ENCODE measurements around the gene SCN3A. TPM values are rescaled to one million over a fixed set of nuclear protein-coding genes. Genes with fewer than 3 reads are reported as not detected.

The SCN3A gene
- total RNA-seq, 1 donor from 2014 or later, result not detected

DNA sequence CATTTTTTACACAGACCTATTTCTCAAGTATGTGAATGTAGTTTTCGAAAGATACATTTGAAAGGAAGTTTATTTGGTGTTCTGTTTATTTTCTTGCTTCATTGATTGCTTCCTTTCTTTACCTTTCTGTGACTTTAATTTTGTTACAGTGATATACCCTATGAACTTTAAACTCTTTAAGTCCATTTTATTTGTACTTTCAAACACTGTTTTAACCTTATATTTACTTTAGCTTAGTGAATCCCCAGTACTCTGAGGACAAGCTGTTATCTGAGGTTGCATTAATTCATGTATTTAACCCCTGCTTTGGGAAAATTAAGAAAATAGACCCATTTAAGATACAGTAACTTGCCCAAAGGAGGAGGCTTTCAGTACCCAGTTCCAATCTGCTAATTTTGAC, 93.5 kb downstream of the SCN3A start:
- TF ChIP-seq, protein P1, sequence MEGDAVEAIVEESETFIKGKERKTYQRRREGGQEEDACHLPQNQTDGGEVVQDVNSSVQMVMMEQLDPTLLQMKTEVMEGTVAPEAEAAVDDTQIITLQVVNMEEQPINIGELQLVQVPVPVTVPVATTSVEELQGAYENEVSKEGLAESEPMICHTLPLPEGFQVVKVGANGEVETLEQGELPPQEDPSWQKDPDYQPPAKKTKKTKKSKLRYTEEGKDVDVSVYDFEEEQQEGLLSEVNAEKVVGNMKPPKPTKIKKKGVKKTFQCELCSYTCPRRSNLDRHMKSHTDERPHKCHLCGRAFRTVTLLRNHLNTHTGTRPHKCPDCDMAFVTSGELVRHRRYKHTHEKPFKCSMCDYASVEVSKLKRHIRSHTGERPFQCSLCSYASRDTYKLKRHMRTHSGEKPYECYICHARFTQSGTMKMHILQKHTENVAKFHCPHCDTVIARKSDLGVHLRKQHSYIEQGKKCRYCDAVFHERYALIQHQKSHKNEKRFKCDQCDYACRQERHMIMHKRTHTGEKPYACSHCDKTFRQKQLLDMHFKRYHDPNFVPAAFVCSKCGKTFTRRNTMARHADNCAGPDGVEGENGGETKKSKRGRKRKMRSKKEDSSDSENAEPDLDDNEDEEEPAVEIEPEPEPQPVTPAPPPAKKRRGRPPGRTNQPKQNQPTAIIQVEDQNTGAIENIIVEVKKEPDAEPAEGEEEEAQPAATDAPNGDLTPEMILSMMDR (IDR thresholded peaks at IDR 0.05), result no peak
- Mint-ChIP-seq H3K4me3 (ENCODE audit: unreplicated experiment) (no peak overlapping the region), H3K27me3 (ENCODE audit: unreplicated experiment) (peaks cover 19% of the 10 kb centered on the region), H3K36me3 (ENCODE audit: unreplicated experiment) (no peaks in the 10 kb centered on the region), H3K27ac (ENCODE audit: unreplicated experiment) (no peak overlapping the region), H3K9me3 (ENCODE audit: unreplicated experiment) (no peaks in the 10 kb centered on the region), H3K4me1 (ENCODE audit: unreplicated experiment) (peaks cover 10% of the 10 kb centered on the region)
- no peak for DNase-seq (ENCODE audit: extremely low spot score, unreplicated experiment)

DNA sequence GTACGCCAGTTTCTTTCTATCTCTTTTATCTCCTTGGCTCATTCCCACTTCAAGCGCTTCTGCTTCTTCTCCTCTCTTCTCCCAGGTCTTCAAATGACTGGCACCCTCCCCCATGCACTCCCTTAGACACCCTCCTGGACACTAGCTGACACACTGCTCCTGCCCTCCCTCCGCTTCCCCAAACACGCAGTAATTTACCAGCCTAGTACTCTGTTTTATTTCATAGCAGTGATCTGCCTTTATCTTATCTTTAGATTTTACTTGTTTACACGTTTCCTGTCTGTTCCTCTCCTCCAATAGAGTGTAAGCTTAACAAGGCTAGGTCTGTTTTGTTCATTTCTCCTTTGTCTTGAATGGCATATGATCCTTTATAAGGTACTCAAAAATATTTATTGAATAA, 93.9 kb downstream of the SCN3A start:
- TF ChIP-seq, protein P1 (IDR thresholded peaks at IDR 0.05), result no peak

DNA sequence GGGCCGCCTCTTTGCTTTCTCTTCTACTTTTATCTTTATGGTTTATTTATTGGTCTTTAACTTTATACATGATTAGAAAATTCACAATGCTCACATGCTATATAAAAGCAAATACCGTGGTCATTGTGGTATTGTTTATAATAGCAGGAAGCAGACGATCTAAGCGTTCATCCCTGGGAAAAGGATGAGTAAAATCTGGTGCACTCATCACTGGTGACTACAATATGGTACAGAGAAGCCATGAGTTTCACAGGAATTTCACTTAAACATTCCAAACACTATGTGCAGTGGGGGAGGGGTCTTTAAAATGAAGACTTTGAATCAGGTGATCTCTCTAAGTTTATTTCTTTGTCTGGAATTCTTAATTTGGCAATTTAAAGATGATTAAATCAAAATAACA, 97.9 kb downstream of the SCN3A start:
- TF ChIP-seq, protein P1 (IDR thresholded peaks at IDR 0.05), result no peak
- H3K27ac Mint-ChIP-seq (ENCODE audit: unreplicated experiment), result no peak overlapping the region
- H3K4me1 Mint-ChIP-seq (ENCODE audit: unreplicated experiment), result no peaks in the 10 kb centered on the region

More for the DNA sequence above, 93.9 kb downstream of the SCN3A start:
- H3K27ac Mint-ChIP-seq (ENCODE audit: unreplicated experiment), result no peak overlapping the region
- no peak overlapping the region for H3K4me3 Mint-ChIP-seq (ENCODE audit: unreplicated experiment)
- H3K27me3 Mint-ChIP-seq (ENCODE audit: unreplicated experiment), result peaks cover 23% of the 10 kb centered on the region
- H3K36me3 Mint-ChIP-seq (ENCODE audit: unreplicated experiment), result no peaks in the 10 kb centered on the region
- peaks cover 10% of the 10 kb centered on the region for H3K4me1 Mint-ChIP-seq (ENCODE audit: unreplicated experiment)
- no peaks in the 10 kb centered on the region for H3K9me3 Mint-ChIP-seq (ENCODE audit: unreplicated experiment)
- no peak for DNase-seq (ENCODE audit: extremely low spot score, unreplicated experiment)

DNA sequence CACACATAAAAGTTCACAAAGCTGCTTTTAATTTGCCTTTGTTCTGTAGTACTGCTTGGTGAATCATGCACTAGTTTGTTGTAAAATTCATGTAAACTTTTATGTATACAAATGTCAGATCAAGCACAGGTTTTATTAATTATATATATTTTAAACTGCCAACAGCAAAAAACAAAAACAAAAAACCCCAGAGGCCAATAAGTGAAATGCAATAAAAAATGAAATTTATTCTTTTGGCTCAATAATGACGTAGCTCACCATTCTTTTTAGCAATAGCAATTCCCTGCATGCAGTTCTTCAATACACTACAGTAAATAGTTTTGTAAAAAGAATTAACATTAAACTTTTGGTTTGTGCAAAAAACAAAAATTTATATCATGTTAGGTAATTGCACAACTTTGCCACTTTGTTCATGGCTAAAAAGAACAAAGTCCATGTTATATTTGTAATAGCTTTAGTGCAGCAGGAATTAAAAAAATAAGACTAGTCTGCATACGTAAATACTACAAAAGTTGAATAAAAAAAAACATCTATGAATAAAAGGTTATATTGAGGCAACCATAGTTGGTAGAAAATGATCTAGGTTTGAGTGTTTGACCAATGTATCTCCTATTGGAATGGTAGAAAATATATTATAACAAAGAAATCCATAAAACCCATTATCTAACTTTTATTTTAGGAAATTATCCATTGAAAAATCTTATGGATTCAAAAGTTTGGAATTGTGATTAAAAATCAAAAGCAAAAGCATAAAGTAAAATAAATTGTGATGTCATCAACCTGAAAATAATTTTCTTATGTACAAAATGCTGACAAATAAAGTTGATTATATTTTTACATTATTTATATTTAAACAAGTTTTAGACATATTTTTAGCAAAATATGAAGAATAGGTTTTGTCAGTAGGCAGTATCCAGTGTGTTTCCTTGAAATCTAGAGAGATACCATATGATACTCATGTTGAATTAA, 115.6 kb downstream of the SCN3A start:
- H3K27me3 Mint-ChIP-seq (ENCODE audit: unreplicated experiment), result peaks cover 11% of the 10 kb centered on the region

More for the DNA sequence above, 97.9 kb downstream of the SCN3A start:
- H3K4me3 Mint-ChIP-seq (ENCODE audit: unreplicated experiment), result no peak overlapping the region
- peaks cover 23% of the 10 kb centered on the region for H3K27me3 Mint-ChIP-seq (ENCODE audit: unreplicated experiment)
- no peaks in the 10 kb centered on the region for H3K9me3 Mint-ChIP-seq (ENCODE audit: unreplicated experiment)
- no peaks in the 10 kb centered on the region for H3K36me3 Mint-ChIP-seq (ENCODE audit: unreplicated experiment)
- DNase-seq (ENCODE audit: extremely low spot score, unreplicated experiment), result no peak

DNA sequence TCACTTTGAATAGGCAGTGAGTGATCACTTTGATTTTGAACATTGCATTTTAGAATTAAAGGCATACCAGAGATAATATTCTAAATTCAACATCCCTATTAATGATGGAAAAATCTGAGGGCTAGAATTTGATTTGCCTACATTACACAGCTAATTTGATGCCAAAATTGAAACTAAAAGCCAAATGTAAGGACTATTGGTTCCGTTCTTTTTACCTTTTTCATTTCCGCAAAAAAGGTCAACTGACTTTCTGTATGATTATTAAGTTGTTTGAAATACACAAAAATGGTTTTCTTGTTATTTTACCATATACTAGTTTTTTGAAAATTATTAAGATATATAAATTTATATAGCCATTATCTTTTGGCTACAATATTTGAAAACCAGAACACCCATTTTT, 117.5 kb downstream of the SCN3A start:
- Mint-ChIP-seq H3K27me3 (ENCODE audit: unreplicated experiment) (peaks cover 7% of the 10 kb centered on the region), H3K4me3 (ENCODE audit: unreplicated experiment) (no peak overlapping the region), H3K36me3 (ENCODE audit: unreplicated experiment) (no peaks in the 10 kb centered on the region), H3K9me3 (ENCODE audit: unreplicated experiment) (peaks cover 14% of the 10 kb centered on the region), H3K4me1 (ENCODE audit: unreplicated experiment) (no peaks in the 10 kb centered on the region), H3K27ac (ENCODE audit: unreplicated experiment) (no peak overlapping the region)
- no peak for DNase-seq (ENCODE audit: extremely low spot score, unreplicated experiment)
- TF ChIP-seq, protein P1 (IDR thresholded peaks at IDR 0.05), result no peak

More for the DNA sequence above, 115.6 kb downstream of the SCN3A start:
- H3K4me1 Mint-ChIP-seq (ENCODE audit: unreplicated experiment), result no peaks in the 10 kb centered on the region
- no peak overlapping the region for H3K27ac Mint-ChIP-seq (ENCODE audit: unreplicated experiment)
- H3K4me3 Mint-ChIP-seq (ENCODE audit: unreplicated experiment), result no peak overlapping the region
- no peaks in the 10 kb centered on the region for H3K36me3 Mint-ChIP-seq (ENCODE audit: unreplicated experiment)
- TF ChIP-seq, protein P1 (IDR thresholded peaks at IDR 0.05), result no peak
- DNase-seq (ENCODE audit: extremely low spot score, unreplicated experiment), result no peak
- H3K9me3 Mint-ChIP-seq (ENCODE audit: unreplicated experiment), result peaks cover 3% of the 10 kb centered on the region

Data from osteocyte (in vitro differentiated cells).